Stimulated activated naive CD8-positive, alpha-beta T cell treated with anti-CD3 and anti-CD28 coated beads, Interleukin-15, Interleukin-2, amounts not matched to agents 100 U/mL and 50 U/mL, for 24 hours (primary cell): Measurements from ENCODE around the gene ADAMTS17.

Source experiments
- ATAC-seq: fragments of 150-1000 bp; cut with Tn5 transposase; one replicate; pipeline ENCODE4 v1.10.0; 2021
- DNase-seq: peaks from one replicate; pipeline ENCODE4 v3.0.0; 2021

Gene ADAMTS17

GRCh38 chr15:100026041-100026440 lies 315.7 kb downstream of the ADAMTS17 start:
- DNase-seq (no peak), ATAC-seq (no peak)

GRCh38 chr15:100022806-100023205 lies 319.0 kb downstream of the ADAMTS17 start:
- ATAC-seq, result no peak
- DNase-seq, result no peak

DNA sequence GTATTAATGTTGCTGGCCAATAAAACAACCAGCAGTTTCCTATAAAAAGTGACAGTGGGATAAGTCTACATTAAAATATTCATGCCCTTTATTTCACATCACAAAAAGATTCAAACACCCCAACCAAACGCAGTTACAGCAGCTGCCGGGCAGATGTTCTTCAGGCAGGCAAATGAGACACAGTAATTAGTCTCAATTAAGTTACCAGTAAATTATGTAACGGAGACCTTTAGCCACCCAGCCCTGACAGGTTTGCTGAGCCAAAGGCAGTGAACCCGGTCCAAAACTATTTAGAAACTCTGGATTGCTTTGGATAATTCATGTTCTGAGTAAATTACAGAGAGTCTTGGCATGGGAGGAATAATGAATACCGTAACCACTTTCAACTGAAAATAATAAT lies 319.4 kb downstream of the ADAMTS17 start:
- ATAC-seq (no peak), DNase-seq (no peak)

DNA sequence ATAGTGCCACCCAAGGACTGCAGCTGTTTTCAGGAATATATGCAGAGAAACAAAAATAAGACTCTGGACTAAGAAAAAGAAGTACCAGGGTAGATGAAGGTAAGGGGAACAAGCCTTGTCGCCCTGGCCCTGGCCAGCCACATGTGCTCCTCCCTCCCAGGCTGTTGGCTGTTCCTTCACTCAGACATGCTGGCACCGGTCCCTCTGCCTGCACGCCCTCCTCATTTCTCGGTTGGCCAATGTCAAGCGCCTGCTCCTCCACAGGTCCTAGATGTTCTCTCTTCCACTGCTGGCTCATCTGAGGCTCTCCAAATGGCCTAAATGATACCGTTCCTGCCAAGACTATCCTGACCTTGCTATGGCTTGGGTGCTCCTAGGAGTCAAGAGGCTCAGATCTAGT lies 320.1 kb downstream of the ADAMTS17 start:
- no peak for ATAC-seq
- no peak for DNase-seq

DNA sequence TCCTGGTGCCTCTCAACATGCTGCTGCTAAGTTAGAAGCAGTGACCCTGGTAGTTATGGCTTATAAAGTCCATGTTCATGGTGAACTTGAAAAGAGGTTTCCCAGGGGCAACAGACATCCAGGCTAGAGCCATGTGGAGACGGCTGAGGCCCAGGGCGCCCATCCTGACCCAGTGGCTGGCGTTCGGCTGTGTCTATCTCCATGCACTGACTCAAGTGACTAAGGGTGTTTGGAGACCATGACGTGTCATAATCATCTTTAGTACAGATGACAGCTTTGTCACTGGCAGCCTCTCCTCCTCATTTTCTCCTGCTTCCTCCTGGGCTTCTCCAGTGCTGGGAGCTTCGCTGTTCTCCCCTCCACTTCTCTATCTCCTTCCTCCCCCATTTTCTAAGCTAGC lies 321.2 kb downstream of the ADAMTS17 start:
- ATAC-seq (no peak), DNase-seq (no peak)

GRCh38 chr15:100020189-100020588 lies 321.6 kb downstream of the ADAMTS17 start:
- DNase-seq (no peak), ATAC-seq (no peak)

DNA sequence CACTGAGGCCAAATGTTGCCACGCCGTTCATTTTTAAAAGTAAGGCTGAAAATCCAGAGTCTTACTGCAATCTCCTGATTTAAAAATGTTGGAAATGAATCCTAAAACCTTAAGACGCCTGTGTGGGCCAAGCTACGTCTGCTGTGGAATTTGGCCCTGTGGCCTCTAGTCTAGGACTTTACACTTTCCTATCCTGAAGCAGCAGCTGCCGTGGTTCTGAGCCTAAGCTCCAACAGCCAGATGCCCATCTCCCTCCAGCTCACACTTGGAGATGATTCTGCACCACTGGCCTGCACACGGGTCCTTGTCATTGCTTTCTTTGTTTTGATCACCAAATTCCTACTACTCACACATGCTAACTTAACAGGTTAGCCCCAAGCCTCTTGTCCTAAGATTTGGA lies 322.2 kb downstream of the ADAMTS17 start:
- ATAC-seq (no peak), DNase-seq (no peak)

DNA sequence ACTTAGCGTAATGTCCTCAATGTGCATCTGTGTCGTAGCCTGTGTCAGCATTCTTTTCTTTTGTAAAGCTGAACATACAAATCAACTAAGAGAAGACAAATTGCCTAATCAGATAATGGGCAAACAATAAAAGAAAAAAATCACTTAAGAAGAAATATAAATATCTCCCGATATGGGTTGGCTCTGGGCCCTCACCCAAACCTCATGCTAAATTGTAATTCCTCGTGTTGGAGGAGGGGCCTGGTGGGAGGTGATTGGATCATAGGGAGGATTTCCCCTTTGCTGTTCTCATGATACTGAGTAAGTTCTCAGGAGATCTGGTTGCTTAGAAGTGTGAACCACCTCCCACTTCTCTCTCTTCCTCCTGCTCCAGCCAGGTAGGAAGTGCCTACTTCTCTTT lies 323.6 kb downstream of the ADAMTS17 start:
- DNase-seq (no peak), ATAC-seq (no peak)

GRCh38 chr15:100017140-100017539 lies 324.6 kb downstream of the ADAMTS17 start:
- no peak for DNase-seq
- ATAC-seq, result no peak

- DNase-seq (no peak), ATAC-seq (no peak)
Measured at GRCh38 chr15:100016632-100017031, 325.1 kb downstream of the ADAMTS17 start.

DNA sequence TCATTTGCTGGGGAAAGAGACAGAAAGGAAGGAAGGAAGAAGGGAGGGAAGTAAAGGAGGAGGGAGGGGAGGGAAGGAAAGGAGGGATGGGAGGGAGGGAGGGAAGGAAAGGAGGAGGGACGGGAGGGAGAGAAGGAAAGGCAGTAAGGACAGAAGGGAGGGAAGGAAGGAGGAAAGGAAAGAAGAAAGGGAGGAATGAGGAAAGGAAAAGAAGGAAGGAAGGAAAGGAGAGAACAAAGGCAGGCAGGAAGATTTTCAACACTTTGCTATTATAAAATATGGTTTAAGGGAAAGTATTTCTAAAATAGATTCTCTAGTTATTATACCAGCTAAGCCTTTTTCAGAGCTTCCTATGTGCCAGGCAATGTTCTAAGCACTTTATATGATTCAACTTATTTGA lies 330.5 kb downstream of the ADAMTS17 start:
- DNase-seq (no peak), ATAC-seq (no peak)

DNA sequence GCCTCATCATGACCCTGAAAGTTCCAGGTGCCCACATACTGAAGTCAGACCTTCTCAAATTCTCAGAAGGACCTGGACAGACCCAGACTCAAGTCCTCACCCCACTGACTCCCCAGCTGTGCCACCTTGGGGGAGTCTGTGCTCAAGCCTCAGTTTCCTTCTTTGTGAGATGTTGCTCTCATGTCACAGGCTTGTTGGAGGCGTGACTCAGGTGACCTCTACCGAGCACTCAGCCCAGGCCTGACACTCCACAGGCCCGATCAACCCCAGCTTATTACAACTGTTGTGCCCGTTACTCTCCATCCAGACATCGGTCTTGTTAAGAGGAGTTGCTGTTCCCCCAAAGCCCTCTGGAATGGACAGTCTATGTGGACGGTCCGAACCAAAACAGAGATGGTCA lies 332.4 kb downstream of the ADAMTS17 start:
- DNase-seq (no peak), ATAC-seq (no peak)

GRCh38 chr15:100008258-100008657 lies 333.5 kb downstream of the ADAMTS17 start:
- DNase-seq (no peak), ATAC-seq (peak; percentile 43)

GRCh38 chr15:100007609-100008008 lies 334.2 kb downstream of the ADAMTS17 start:
- no peak for ATAC-seq

GRCh38 chr15:100005715-100006114 lies 336.1 kb downstream of the ADAMTS17 start:
- DNase-seq (no peak), ATAC-seq (no peak)

More at GRCh38 chr15:100007609-100008008, 334.2 kb downstream of the ADAMTS17 start:
- DNase-seq, result no peak

GRCh38 chr15:100005013-100005412 lies 336.8 kb downstream of the ADAMTS17 start:
- DNase-seq (no peak), ATAC-seq (no peak)

GRCh38 chr15:100002787-100003536 lies 338.8 kb downstream of the ADAMTS17 start:
- ATAC-seq (no peak), DNase-seq (no peak)

DNA sequence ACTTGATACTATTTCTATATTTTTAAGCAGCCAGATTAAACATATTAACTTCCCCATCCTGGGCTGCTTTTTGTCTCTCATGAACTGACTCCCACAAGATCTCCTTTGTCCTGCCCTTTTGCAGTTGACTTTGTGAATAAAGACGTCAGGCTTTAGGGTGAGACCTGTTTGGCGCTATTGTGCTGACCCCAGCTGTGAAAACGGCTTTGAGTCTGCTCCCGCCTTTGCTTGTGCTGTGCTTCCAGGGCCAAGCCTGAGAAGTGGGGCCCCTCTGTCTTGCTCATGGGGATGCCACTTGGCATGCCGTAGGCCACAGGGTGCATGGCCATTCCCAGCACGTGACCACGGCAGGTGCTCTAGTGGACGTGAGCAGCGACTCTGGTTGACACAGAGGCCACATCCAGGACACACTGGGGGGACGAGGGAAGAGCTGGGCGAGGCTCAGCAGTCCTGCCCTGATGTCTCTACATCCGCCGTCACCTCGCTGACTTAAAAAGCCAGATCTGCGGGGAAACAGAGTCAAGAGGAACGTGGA lies 339.6 kb downstream of the ADAMTS17 start:
- no peak for DNase-seq
- ATAC-seq, result no peak

GRCh38 chr15:100001405-100001804 lies 340.4 kb downstream of the ADAMTS17 start:
- ATAC-seq, result peak; percentile 91
- DNase-seq, result peak; percentile 40

GRCh38 chr15:99999282-100000070 lies 342.3 kb downstream of the ADAMTS17 start:
- ATAC-seq (no peak), DNase-seq (no peak)

GRCh38 chr15:99998661-99999101 lies 343.1 kb downstream of the ADAMTS17 start:
- ATAC-seq (no peak), DNase-seq (no peak)

DNA sequence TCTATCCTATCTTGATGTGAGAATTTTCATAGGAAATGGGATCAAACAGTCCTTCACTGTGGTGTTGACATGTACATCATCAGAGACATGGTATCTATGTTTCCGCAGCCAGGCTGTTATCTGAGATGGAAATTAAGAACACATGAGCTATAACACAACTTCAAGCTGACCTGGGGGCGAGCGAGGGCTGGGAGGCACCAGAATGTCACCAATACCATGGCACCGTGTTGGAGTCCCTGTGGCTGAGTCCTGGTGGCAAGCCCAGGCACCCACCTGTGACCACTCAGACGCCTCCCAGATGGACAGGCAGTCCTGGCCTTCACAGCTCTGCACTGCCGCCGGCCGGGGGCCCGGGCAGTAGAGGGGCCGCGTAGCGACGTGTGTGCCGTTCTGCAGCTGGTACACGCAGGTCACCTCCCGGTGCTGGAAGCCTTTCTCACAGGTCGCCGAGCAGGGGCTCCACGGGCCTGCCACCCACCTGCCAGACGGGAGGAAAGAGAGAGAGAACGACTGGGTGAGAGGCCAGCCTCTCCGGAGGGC lies 344.6 kb downstream of the ADAMTS17 start:
- ATAC-seq (no peak), DNase-seq (no peak)

DNA sequence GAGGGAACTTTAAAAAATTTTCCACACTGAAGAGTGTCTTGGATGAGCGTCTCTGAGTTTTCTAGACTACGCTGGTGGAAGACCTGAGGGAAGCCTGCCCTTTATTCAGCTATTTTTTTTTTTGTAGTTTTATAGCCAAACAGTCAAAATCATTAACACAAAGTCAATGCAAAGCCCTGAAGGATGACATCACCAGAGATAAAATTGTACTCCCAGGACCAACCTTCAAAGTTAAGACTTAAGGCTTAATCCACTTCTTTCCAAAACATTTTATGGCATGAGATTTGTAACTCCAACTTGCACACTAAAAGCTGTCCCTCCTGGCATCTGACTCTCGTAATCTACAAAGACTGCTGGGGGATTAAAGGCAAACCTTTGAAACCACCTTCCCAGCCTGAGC lies 345.1 kb downstream of the ADAMTS17 start:
- DNase-seq, result no peak
- no peak for ATAC-seq
